ENCODE results near the gene ANKRD44.

The ANKRD44 gene

GRCh38 chr2:197217541-197217940 is 93.0 kb downstream of the ANKRD44 start:
- peaks cover 25% of the 10 kb centered on the region for H3F3A ChIP-seq (ENCODE audit: control insufficient read depth, insufficient read depth)
- H3K79me2 ChIP-seq (ENCODE audit: control insufficient read depth, low read length): peaks cover 68% of the 10 kb centered on the region
- no peak for TF ChIP-seq EZH2phosphoT487 (IDR thresholded peaks at IDR 0.05; ENCODE audit: borderline replicate concordance, low read length)
- no peak for TF ChIP-seq CTCF (IDR thresholded peaks at IDR 0.05; ENCODE audit: low read depth, low read length, poor library complexity, severe bottlenecking)
- no peaks in the 10 kb centered on the region for H3K9me3 ChIP-seq (ENCODE audit: control insufficient read depth, insufficient read depth, low read length)
- H3K9me2 ChIP-seq (replicated peaks; ENCODE audit: control insufficient read depth, low read length): no peaks in the 10 kb centered on the region
- no peaks in the 10 kb centered on the region for H3K27me3 ChIP-seq (ENCODE audit: control insufficient read depth, low read length)
- H3K27ac ChIP-seq (ENCODE audit: low read depth, low read length): peak overlapping the region; percentile 97
- H3K4me3 ChIP-seq (ENCODE audit: low read length): peak overlapping the region; percentile 64
- peaks cover 9% of the 10 kb centered on the region for H3K36me3 ChIP-seq (ENCODE audit: control insufficient read depth, low read length)
- H4K20me1 ChIP-seq (ENCODE audit: control insufficient read depth, insufficient read depth, low read depth, low read length): no peaks in the 10 kb centered on the region
- H3K4me2 ChIP-seq (ENCODE audit: low read length): peak overlapping the region; percentile 86
- H3K4me1 ChIP-seq (ENCODE audit: control insufficient read depth, low read length): peaks cover 65% of the 10 kb centered on the region

GRCh38 chr2:197216361-197216979 is 94.1 kb downstream of the ANKRD44 start:
- Histone ChIP-seq H3F3A (ENCODE audit: control insufficient read depth, insufficient read depth) (peaks cover 25% of the 10 kb centered on the region), H3K4me2 (ENCODE audit: low read length) (peak overlapping the region; percentile 86)

GRCh38 chr2:197215748-197216360 is 94.7 kb downstream of the ANKRD44 start:
- no peaks in the 10 kb centered on the region for H3K9me2 ChIP-seq (replicated peaks; ENCODE audit: control insufficient read depth, low read length)
- H3K4me2 ChIP-seq (ENCODE audit: low read length): peak overlapping the region; percentile 86
- H3K9me3 ChIP-seq (ENCODE audit: control insufficient read depth, insufficient read depth, low read length): no peaks in the 10 kb centered on the region
- peaks cover 81% of the 10 kb centered on the region for H3K79me2 ChIP-seq (ENCODE audit: control insufficient read depth, low read length)
- H3F3A ChIP-seq (ENCODE audit: control insufficient read depth, insufficient read depth): peaks cover 26% of the 10 kb centered on the region
- H3K27ac ChIP-seq (ENCODE audit: low read depth, low read length): peak overlapping the region; percentile 97
- H4K20me1 ChIP-seq (ENCODE audit: control insufficient read depth, insufficient read depth, low read depth, low read length): no peaks in the 10 kb centered on the region
- H3K36me3 ChIP-seq (ENCODE audit: control insufficient read depth, low read length): peaks cover 11% of the 10 kb centered on the region
- peaks cover 77% of the 10 kb centered on the region for H3K4me1 ChIP-seq (ENCODE audit: control insufficient read depth, low read length)
- no peaks in the 10 kb centered on the region for H3K27me3 ChIP-seq (ENCODE audit: control insufficient read depth, low read length)
- peak overlapping the region; percentile 64 for H3K4me3 ChIP-seq (ENCODE audit: low read length)
- TF ChIP-seq CTCF (IDR thresholded peaks at IDR 0.05; ENCODE audit: low read depth, low read length, poor library complexity, severe bottlenecking) (no peak), EZH2phosphoT487 (IDR thresholded peaks at IDR 0.05; ENCODE audit: borderline replicate concordance, low read length) (no peak)

More at GRCh38 chr2:197216361-197216979, 94.1 kb downstream of the ANKRD44 start:
- TF ChIP-seq CTCF (IDR thresholded peaks at IDR 0.05; ENCODE audit: low read depth, low read length, poor library complexity, severe bottlenecking) (no peak), EZH2phosphoT487 (IDR thresholded peaks at IDR 0.05; ENCODE audit: borderline replicate concordance, low read length) (no peak)
- Histone ChIP-seq H3K36me3 (ENCODE audit: control insufficient read depth, low read length) (peaks cover 9% of the 10 kb centered on the region), H3K9me2 (replicated peaks; ENCODE audit: control insufficient read depth, low read length) (no peaks in the 10 kb centered on the region), H3K79me2 (ENCODE audit: control insufficient read depth, low read length) (peaks cover 76% of the 10 kb centered on the region), H3K27me3 (ENCODE audit: control insufficient read depth, low read length) (no peaks in the 10 kb centered on the region), H3K27ac (ENCODE audit: low read depth, low read length) (peak overlapping the region; percentile 97), H3K4me1 (ENCODE audit: control insufficient read depth, low read length) (peaks cover 71% of the 10 kb centered on the region), H4K20me1 (ENCODE audit: control insufficient read depth, insufficient read depth, low read depth, low read length) (no peaks in the 10 kb centered on the region), H3K9me3 (ENCODE audit: control insufficient read depth, insufficient read depth, low read length) (no peaks in the 10 kb centered on the region), H3K4me3 (ENCODE audit: low read length) (peak overlapping the region; percentile 64)

All from DOHH2 (cell line).